Stimulated activated CD8-positive, alpha-beta memory T cell treated with anti-CD3 and anti-CD28 coated beads, Interleukin-2, amount 100 ng/mL, for 48 hours (primary cell): Measurements from ENCODE around the gene ZMPSTE24.
A peak's percentile ranks its signal among the peaks of the same experiment; 100 is the strongest.
"Not testable (repeated sequence)": the region's sequence is repeated elsewhere in the genome, so short reads cannot be mapped to it uniquely, and the experiment has no call there.

Experiments
- DNase-seq, 2 donors: peaks; one replicate each; pipeline ENCODE4 v3.0.0-alpha.2; 2020; ENCODE audit warnings: low read depth in 2 of 2

The ZMPSTE24 gene

DNA sequence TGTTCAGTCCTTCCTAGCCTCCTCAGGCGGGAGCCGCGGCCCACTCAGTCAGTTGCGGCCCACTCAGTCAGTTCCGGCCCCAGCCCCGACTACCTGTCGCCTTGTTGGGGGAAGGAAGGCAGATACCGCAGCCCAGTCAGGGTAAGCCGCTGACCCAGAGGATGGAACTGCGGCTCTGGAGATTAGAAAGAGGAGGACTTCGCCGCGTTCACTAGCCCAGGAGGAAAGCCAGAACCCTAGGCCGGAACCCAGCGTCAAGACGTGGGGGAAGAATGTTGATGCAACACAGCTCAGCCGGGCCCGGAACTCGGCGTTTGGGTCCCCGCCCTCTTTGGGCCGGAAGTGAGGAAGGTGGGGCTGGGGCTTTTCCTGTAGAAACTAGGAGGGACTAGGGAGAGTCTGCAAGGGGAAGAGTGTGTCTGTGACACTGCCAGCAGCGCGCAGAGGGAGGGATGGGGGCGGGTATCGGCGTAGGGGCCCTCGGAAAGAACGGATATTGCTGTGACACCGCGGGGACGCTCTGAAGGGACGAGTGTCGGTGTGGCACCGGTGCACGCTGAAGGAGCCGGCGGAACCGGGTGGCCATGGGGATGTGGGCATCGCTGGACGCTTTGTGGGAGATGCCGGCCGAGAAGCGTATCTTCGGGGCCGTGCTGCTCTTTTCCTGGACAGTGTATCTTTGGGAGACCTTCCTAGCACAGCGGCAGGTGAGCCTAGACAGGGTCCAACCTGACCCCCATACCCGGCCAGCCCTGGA is at the start of gene ZMPSTE24:
Gene ZMPSTE24 (plus strand): TSS at position 549 of the 757 bp plus-strand sequence. CDS start 36 bp downstream, at position 585.
- DNase-seq, result peak; percentile 87 to 94

DNA sequence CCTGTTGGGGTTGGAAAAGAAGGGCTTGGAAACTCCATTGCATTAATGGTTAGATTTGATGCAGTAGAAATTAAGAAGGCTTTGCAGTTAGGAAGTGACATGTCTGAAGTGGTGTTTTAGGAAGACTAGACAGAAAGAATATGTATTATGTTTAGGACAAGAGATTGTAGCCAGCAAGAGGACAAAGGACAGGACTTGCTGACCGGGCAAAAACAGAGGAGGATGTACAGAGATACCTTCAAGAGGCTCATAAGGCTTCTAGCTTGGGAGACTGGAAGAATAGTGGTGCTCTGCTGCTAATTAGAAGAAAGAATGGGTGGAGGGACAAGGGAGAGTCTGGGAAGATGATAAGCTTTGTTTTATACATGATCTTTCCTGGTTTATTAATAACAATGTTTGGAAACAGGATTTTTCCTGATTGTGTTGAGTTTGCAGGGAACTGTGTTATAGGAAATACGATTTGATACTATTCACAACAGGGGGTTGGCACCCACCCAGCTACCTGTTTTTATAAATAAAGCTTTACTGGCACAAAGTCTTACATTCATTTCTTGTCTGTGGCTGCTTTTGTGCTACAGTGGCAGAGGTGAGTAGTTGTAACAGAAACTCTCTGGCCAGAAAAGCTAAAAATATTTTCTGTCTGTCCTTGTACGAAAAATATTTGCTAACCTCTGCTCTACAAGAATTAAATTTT is 47.4 kb upstream of the ZMPSTE24 start:
- DNase-seq, result no peak

DNA sequence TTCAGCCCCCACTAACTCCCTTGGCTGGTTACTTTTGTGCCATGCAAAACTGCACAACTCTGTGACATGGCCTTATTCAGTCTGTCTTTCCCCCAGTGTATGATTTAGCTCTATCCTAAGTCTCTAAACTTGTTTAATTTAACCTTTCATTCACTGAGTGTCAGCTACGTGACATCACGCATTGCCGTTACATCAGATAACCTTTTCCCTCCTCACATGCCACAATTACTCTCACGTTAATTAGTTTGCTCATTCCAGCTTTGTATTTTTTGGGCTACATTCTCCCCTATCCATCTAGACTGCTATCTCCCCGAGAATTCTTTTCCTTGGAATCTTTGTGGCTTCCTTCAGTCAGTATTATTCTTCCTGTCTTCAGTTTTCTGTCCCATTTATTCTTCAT is 39.7 kb upstream of the ZMPSTE24 start:
- DNase-seq, result no peak

DNA sequence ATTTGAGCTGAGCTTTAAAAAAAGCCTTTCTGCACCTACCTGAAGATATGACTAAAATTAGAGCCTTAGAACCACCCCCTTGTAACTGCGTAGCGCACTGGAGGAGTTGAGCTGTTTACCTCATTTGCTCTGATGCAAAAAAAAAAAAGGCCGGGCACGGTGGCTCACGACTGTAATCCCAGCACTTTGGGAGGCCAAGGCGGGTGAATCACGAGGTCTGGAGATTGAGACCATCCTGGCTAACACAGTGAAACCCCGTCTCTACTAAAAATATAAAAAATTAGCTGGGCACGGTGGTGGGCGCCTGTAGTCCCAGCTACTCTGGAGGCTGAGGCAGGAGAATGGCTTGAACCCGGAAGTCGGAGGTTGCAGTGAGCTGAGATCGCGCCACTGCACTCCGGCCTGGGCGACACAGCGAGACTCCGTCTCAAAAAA is 36.5 kb upstream of the ZMPSTE24 start:
- DNase-seq, result not testable (repeated sequence)

DNA sequence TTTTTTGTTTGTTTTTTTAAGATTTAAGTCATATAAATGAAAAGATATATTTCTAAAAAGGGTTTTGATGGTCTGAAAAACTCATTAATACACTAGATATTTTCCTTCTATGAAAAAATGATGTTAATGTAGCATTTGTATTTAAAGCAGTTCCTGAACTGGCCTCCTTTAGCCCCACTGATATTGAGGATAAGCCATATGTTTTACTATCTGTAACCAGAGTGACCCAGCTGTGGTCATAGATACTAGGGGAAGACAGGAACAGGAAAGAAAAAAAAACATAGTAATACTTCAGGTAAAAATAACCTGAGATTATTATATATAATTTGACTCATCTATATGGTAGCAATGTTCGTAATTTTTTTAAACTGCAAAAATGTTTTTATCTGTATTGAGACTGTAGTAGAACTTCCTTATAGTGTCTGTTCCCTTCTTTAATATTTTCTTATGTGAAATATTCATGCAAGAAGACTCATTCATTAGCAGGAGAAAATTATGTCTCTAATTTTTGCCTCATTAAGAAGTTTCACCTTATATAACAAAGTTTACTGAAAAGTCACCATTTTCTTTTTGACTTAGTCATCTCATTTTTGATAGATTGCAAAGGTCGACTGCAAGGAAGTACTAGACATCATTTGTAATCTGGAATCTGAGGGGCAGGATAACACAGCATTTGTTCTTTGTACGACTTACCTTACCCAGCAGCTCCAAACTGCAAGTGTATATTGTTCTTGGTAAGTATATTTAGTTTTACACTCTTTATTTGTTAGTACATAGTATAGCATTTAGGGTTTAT is 35.9 kb upstream of the ZMPSTE24 start:
- no peak for DNase-seq

DNA sequence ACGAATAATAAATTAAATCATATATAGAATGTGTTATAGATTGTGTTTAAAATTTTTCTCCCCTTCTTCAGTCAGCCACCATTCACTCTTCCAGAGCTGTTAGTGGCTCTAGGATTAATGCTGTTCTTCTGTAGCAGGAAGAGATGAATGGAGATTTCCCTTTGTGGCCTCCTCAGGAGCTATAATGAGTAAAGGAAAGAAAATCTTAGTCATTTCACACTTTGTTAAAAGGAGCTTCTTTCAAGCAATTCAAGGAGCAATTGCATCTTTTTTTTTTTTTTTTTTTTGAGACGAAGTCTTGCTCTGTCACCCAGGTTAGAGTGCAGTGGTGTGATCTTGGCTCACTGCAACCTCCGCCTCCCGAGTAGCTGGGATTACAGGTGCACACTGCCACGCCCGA is 34.0 kb upstream of the ZMPSTE24 start:
- no peak for DNase-seq

DNA sequence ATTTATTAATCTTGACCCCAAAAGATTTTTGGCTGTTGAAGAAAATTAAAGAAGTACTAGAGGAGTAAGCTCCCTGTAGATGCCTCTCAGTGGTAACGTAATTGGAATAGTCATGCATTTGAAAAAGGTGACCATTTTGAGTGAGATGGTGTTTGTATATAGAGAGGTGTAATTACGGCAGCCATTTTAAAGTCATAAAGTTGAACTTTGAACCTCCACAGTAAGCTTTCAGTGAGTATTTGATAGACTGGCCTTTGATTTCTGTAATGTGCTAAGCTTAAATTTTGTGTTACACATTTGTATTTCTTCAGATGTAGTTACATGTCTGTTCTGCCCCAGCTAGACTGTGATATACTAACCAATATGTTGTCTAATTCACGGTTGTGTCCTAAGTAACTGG is 31.8 kb upstream of the ZMPSTE24 start:
- no peak for DNase-seq

DNA sequence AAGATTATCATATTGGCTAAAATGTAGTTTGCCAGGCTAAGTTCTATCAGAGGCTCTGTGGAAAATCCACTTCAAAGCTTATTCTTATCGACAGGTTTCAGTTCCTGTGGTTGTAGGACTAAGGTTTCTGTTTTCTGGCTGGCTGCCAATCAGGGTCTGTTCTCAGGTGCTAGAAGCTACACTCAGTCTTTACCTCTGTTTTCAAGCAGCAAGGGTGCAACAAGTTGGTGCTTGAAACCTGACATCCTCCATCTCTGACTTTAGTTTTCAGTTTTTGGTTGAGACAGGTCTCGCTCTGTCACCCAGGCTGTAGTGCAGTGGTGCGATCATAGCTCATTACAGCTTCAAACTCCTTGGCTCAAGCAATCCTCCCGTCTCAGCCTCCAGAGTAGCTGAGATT is 25.6 kb upstream of the ZMPSTE24 start:
- DNase-seq, result peak; percentile 39 to 41

DNA sequence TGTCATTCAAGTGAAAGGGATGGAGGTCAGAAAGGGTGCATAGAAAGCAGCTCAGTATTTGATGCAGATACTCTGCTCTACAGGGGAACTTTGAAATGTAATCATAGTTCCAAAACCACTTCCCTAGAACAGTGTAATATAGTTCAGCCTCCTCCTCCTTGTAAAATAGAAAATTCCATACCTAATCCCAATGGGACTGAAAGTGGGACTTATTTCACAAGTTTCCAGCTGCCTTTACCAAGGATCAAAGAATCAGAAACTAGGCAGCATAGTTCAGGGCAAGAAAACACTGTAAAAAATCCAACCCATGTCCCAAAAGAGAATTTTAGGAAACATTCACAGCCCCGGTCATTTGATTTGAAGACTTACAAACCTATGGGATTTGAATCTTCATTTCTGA is 18.4 kb upstream of the ZMPSTE24 start:
- no peak for DNase-seq

DNA sequence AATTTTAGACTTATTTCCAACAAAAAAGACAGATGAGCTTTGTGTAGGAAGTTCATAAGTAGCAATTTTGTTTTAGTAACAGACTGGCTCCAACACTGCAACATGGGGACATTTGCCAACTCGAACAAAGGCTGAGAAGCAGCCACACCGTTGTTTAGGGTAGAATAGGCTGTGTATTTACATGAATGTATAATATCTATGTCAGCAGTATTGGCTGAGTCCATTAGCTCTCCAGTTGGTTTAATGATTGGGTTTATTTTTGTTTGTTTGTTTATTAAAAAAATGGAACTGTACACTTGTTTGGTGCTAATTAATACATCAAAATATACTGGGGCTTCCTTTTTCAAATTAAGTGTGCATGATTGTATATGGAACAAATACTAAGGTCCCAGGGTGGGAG is 17.6 kb upstream of the ZMPSTE24 start:
- no peak for DNase-seq

DNA sequence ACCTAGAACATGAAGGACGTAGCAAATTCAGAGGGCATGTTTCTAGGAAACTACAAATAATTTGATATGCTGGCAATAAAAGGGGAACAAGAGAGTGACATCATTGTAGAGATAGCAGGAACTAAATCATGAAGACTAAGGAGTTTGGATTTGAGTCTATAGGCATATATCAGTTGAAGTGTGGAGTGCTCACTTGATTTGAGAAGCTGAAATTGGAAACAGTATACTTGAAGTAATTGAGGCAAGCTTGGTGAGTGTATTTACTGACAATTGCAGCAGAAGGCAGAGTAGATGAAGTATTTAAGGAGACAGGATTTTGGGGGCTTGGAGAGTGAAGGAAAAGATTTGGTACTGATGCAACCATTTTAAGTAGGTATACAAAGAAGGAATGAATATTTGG is 16.7 kb upstream of the ZMPSTE24 start:
- no peak for DNase-seq

DNA sequence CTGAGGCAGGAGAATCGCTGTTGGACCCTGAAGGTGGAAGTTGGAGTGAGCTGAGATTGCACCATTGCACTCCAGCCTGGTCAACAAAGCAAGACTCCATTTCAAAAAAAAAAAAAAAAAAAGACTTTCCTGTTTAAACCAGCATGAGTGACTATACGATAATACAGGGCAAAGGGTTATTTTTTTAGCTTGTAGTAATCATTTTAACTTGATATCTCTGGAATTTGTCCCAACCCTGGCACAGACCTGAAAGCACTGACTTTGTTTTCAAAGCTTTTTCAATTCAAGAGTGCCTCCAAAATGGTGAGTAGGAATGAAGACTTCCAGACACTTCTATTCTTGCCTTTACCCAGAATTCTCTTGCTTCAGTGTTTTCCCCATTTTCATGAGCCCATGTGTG is 14.7 kb upstream of the ZMPSTE24 start:
- DNase-seq, result no peak

DNA sequence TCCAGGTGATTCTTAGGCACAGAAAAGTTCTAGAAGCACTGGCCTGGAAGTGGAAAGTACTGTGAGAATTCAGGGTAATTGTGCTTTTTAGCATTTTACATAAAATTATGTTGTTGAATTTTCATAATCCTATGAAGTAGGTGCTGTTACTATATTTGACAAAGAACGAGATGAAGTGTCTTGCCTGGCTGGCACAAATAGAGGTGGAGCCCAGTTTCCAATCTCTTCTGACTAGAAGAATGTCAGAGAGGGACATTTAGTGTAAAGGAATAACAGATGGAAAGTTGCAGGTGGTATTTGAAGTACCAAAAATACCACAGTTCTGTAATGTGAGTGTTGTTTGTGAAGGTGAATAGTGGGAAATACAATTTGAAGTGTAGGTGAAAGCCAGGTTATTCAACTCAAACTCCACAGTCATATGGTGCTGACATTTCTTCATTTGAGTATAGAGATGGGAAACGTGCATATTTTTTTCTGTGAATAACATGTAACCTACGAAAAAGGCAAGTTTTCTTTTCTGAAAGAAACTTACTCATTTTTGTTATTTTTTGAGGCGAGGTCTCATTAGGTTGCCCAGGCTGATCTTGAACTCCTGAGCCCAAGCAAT is 13.8 kb upstream of the ZMPSTE24 start:
- no peak for DNase-seq

DNA sequence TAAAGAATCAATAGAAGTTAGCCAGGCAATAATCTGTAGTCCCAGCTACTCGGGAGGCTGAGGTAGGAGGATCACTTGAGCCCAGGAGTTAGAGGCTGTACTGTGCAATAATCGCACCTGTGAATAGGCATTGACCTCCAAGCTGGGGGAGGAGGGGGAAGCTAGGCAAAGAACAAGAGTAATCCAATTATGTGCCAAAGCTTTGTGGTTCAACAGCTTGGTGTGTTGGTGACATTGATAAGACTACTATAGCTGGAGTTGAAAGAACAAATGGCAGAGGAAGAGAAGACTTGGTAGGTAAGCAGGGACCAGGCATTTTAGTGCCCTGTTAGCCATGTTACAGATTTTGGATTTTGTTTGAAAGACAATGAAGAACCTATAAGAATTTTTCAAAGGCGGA is 12.3 kb upstream of the ZMPSTE24 start:
- DNase-seq, result no peak

DNA sequence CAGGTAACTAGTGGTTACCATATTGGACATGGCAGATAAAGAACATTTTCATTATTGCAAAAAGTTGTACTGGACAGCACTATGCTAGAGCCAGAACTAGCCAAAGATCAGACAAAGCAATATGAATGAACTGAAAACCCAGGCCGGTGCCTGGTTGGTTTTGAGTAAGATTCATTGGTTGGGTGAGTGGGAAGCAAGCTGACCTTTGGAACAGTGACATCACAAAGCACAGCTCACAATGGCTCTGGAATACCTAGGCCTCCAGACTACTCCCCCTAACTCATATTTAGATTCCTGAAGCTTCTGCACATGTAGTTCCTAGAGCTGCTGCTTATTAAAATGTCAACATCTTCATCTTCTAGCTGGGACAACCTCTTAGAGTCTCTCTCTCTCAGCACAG is 10.4 kb upstream of the ZMPSTE24 start, which contains the start of gene TMCO2:
Gene TMCO2 (plus strand): TSS at position 283 of the 400 bp plus-strand sequence. CDS start 57 bp downstream, at position 340.
- DNase-seq, result no peak

DNA sequence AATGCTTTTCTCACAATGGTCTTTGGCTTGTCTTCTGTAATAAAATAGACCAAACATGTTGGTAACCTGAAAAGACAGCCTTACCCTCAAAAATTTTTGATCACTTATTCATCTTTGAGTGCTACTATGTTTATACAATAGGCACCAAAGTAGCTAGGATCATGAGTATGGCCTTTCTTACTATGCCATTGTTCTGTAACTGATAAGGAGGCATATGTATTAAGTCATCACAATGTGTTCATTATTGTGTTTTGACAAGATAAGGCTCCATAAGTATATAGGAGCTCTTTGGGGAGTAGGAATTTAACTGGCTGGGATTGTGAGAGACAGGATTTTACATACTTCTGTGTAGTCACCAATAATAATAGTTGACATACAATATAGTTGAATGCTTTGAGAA is 9.6 kb upstream of the ZMPSTE24 start:
- no peak for DNase-seq

DNA sequence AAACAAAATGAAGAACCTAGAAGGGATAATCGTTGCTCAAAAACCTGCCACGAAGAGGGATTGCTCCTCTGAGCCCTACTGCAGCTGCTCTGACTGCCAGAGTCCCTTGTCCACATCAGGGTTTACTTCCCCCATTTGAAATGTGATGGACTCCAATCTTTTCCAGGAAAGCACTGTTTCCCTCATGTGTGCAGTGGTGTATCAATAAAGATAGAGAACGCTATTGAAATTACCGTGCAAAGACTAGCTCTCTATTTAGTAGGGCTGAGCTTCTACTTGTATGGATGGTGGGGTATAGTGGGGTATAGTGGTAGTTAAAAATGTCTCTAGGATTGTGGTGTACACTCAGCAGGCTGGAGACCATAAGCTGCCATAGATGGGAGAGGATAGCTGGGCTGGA is 6.6 kb upstream of the ZMPSTE24 start:
- DNase-seq, result no peak

DNA sequence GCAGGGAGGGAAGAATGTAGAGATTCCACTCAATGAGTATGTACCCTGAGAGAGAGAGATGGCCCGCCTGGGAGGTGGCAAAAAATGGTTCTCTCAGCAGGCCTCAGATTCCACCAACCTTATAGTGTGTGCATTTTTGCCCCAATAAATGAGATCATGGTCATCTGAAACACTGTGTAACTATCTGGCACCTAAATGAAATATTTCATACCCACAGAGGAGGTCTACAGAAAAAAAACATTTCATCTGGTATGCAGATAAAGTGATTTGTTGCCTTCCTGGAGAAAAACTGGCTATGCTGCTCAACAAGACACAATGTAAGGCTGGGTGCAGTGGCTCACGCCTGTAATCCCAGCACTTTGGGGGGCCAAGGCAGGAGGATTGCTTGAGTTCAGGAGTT is 5.4 kb upstream of the ZMPSTE24 start:
- no peak for DNase-seq

DNA sequence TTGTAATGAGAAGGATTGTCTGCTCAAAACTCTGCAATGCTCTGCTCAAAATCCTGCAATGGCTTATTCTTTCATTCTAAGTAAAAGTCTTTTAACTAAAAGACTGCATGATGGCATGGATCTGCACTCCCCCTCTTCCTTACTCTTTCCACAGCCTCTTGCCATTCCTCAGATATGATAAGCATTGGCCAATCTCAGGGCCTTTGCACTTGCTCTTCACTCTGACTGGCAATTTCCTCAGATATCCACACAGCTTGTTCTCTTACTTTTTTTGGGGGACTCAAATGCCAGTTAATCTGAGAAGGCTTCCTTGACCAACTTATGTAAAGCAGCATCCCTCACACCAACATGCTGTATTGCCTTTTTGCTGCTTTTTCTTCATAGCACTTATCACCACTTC is 2.8 kb upstream of the ZMPSTE24 start:
- no peak for DNase-seq

DNA sequence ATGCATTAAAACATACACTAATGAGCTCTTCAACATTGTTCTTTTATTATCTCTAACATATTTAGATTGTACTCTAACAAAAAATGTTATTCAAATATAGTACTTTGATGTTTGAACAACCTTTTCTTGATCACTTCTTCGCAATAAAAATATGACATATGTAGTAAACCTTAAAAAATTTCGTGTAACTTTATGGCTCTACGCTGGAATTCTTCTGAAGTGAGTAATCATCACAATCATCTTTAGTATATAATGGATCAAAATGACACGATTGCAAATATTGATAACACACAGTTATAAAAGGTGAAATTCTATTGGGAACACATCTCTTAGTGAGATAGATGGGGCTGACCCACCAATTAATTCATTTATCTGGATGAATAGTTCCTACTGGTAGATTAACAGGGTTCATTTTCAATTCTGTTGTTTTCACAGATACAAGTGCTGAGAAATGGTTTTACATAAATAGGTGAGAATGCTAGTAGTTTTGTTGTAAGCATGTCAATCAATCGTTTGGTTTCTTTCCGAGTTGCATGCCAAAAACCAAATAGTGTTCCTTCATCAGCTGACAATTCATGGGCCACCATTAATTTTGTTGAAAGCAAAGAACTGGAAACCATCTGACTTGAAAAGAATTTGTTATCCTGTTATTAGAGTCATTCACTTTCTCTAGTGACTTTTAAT is 1.5 kb upstream of the ZMPSTE24 start:
- DNase-seq, result no peak

DNA sequence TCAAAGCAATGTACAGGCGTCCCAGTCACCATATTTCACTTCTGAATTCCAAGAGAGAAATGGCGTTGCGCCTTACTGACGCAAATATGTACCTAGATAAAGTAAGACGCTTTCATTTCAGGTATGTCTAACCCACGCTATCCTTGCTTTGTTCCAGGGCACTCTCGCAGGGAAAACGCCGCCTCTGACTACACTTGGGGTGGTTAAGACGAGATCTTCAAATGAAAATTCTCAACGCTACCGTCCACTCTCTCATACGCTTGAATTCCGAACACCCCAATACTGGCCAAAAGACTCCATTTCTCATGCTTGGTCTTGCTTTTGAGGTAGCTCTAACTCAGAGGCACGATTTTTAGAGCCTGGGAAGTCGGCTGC is 736 bp upstream of the ZMPSTE24 start:
- DNase-seq, result peak in 1 of 2 donors; percentile 23

DNA sequence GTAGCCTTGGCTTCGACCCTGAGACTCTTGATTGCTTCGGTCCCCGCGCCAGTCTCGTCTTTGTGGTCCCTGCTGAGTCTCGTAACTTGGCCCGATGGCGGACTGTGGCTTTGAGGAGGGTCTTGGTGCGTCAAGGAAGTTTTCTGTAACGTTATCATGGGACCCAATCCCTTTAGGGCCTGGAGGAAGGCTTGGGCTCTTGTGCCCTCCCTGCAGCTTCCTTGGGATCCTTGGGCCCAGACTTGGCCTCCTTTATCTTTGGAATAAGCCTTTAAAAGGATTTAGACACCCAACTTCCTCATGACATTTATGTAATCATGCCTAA is 371 bp downstream of the ZMPSTE24 start:
- no peak for DNase-seq
